Caco-2 (cell line): Measurements from ENCODE around the gene OCLN. TPM values are rescaled to one million over a fixed set of nuclear protein-coding genes. Genes with fewer than 3 reads are reported as not detected.

Experiments used
- BruUV-seq: library from RNA; stranded (reverse); fragments of 400-500 nt; replicated peaks from 2 replicates; lab custom pipeline; 2021; lab: Mats Ljungman, UMichigan
- CTCF ChIA-PET: fragments of 300-600 bp; sonication (Branson Sonifier 250); formaldehyde crosslinking; loops from one replicate; lab custom pipeline; 2022; ENCODE audit warnings: antibody characterized with exemption; lab: Charles Lee
- POLR2A ChIA-PET: fragments of 300-600 bp; sonication (Branson Sonifier 250); formaldehyde crosslinking; loops from one replicate; lab custom pipeline; 2022; ENCODE audit warnings: antibody characterized with exemption; lab: Charles Lee
- DNase-seq, 2 experiments: peaks; one replicate each; pipeline versions ENCODE4 v3.0.0 to v3.0.0-alpha.2; 2020 to 2022
- H3K27me3 ChIP-seq: replicated peaks from 2 replicates; pipeline ENCODE4 v1.6.0; 2011; ENCODE audit warnings: low read length; ENCODE audit not compliant: control insufficient read depth, insufficient read depth
- H3K36me3 ChIP-seq: 2 replicates; pipeline ENCODE4 v1.5.1; 2011; ENCODE audit warnings: low read length; ENCODE audit not compliant: control insufficient read depth, insufficient read depth
- H3K4me1 ChIP-seq: fragments of 250-450 bp; sonication (Bioruptor Pico); 2 replicates; pipeline ENCODE4 v1.5.1; 2020; ENCODE audit warnings: mild to moderate bottlenecking
- H3K4me3 ChIP-seq: 2 replicates; pipeline ENCODE4 v1.5.1; 2011; ENCODE audit warnings: low read depth, mild to moderate bottlenecking, control low read depth, low read length
- H3K9me3 ChIP-seq: fragments of 250-450 bp; sonication (Bioruptor Pico); 2 replicates; pipeline ENCODE4 v1.5.1; 2020; ENCODE audit warnings: mild to moderate bottlenecking, moderate library complexity
- H3K27ac Mint-ChIP-seq: one replicate; pipeline ENCODE4 v1.8.0; 2022; ENCODE audit warnings: mixed read lengths; ENCODE audit not compliant: unreplicated experiment
- H3K27me3 Mint-ChIP-seq: one replicate; pipeline ENCODE4 v1.8.0; 2022; ENCODE audit warnings: mixed read lengths; ENCODE audit not compliant: insufficient read depth, unreplicated experiment
- H3K36me3 Mint-ChIP-seq: one replicate; pipeline ENCODE4 v1.8.0; 2022; ENCODE audit warnings: mild to moderate bottlenecking, mixed read lengths; ENCODE audit not compliant: insufficient read depth, unreplicated experiment
- H3K4me1 Mint-ChIP-seq: one replicate; pipeline ENCODE4 v1.8.0; 2022; ENCODE audit warnings: low read depth, mixed read lengths; ENCODE audit not compliant: unreplicated experiment
- H3K4me3 Mint-ChIP-seq: one replicate; pipeline ENCODE4 v1.8.0; 2022; ENCODE audit warnings: mild to moderate bottlenecking, moderate library complexity, mixed read lengths; ENCODE audit not compliant: unreplicated experiment
- H3K9me3 Mint-ChIP-seq: one replicate; pipeline ENCODE4 v1.8.0; 2022; ENCODE audit warnings: mixed read lengths; ENCODE audit not compliant: unreplicated experiment
- intact Hi-C: fragments of 100-400 bp; cut with micrococcal nuclease; formaldehyde crosslinking; loops from one replicate; pipeline ENCODE4 v1.10.0; 2022; ENCODE audit not compliant: unreplicated experiment
- total RNA-seq: library from RNA; stranded (reverse); gene quantifications from 2 replicates; pipeline ENCODE4 v1.2.3, GENCODE V29; 2022
- TF ChIP-seq, protein P1 (sequence below), 2 experiments: fragments of 200-600 bp in 1 of 2; IDR thresholded peaks; 1 replicate in 1 of 2; 2 replicates in 1 of 2; pipeline versions ENCODE4 v1.5.1 to v1.8.0; 2011 to 2022; ENCODE audit warnings: antibody characterized with exemption in 1 of 2, control low read depth in 1 of 2, inconsistent platforms in 1 of 2, low read depth in 1 of 2, low read length in 1 of 2, mild to moderate bottlenecking in 1 of 2, moderate library complexity in 1 of 2; ENCODE audit not compliant: insufficient read depth in 1 of 2, severe bottlenecking in 1 of 2, unreplicated experiment in 1 of 2

The OCLN gene
- total RNA-seq, 1 experiment from 2014 or later, result 174 TPM

DNA sequence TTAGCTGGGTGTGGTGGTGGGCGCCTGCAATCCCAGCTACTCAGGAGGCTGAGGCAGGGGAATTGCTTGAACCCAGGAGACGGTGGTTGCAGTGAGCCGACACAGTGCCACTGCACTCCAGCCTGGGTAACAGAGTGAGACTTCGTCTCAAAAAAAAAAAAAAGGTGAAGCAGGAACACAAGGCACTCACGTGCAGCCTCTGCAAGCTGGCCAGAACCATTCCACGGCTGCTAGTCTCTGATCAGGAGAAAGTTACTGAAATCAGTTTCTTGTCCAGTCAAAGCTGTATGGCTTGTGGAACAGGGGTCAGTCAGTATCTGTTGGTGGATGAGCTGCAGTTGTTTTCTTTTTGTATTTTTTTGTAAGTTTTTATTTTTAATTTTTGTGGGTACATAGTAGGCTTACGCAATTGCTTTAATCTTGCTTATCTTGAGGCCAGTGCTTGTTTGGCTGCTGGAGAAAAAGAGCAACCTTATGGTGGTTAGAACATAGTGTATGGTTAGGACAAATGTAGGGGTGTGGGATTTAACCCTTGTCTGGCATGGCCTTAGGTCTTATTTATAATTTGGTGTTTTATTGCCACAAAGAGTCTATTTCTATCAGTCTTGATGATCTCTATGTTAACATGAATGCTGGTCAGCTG lies 34.7 kb downstream of the OCLN start:
- Mint-ChIP-seq H3K4me3 (peak overlapping the region; percentile 5), H3K27ac (peak overlapping the region; percentile 39), H3K4me1 (peaks cover 45% of the 10 kb centered on the region), H3K36me3 (peaks cover 84% of the 10 kb centered on the region), H3K9me3 (no peaks in the 10 kb centered on the region), H3K27me3 (no peaks in the 10 kb centered on the region)
- intact Hi-C loops, result no loop called here
- H3K4me1 ChIP-seq, result peaks cover 62% of the 10 kb centered on the region
- DNase-seq, result no peak
- ChIA-PET CTCF (no interaction called here), POLR2A (interaction anchor here (0.7 kb wide), 1 partner anchor 24 kb away, joined by 5 read pairs; no protein-coding TSS in a partner anchor)
- H3K36me3 ChIP-seq, result peaks cover 8% of the 10 kb centered on the region
- no peaks in the 10 kb centered on the region for H3K27me3 ChIP-seq
- TF ChIP-seq, protein P1, sequence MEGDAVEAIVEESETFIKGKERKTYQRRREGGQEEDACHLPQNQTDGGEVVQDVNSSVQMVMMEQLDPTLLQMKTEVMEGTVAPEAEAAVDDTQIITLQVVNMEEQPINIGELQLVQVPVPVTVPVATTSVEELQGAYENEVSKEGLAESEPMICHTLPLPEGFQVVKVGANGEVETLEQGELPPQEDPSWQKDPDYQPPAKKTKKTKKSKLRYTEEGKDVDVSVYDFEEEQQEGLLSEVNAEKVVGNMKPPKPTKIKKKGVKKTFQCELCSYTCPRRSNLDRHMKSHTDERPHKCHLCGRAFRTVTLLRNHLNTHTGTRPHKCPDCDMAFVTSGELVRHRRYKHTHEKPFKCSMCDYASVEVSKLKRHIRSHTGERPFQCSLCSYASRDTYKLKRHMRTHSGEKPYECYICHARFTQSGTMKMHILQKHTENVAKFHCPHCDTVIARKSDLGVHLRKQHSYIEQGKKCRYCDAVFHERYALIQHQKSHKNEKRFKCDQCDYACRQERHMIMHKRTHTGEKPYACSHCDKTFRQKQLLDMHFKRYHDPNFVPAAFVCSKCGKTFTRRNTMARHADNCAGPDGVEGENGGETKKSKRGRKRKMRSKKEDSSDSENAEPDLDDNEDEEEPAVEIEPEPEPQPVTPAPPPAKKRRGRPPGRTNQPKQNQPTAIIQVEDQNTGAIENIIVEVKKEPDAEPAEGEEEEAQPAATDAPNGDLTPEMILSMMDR (IDR thresholded peaks at IDR 0.05; ENCODE audit: insufficient read depth in 1 of 2, low read depth in 1 of 2, low read length in 1 of 2, severe bottlenecking in 1 of 2, unreplicated experiment in 1 of 2), result no peak
- no TSS peak for BruUV-seq
- no peaks in the 10 kb centered on the region for H3K9me3 ChIP-seq
- no peak overlapping the region for H3K4me3 ChIP-seq

DNA sequence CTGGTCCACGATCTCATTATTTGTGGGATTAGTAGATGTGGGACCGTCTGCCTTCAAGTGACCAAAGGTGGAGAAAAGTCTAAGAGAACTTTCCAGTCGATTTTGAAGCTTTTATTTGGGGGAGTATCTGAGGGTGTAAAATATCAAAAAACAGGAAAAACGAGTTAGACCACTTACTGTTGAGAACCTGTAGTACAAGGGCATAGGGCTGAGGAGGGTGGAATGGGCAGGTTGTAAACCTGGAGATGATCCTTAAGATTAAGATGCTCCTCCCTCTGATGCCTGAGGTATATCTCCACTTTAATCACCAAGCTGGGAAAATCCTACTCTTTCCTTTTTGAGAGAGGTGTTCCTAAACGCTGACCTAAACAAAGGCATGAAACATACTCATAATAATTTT lies 35.4 kb downstream of the OCLN start:
- Histone ChIP-seq H3K9me3 (no peaks in the 10 kb centered on the region), H3K36me3 (peaks cover 7% of the 10 kb centered on the region), H3K27me3 (no peaks in the 10 kb centered on the region), H3K4me3 (no peak overlapping the region), H3K4me1 (peaks cover 63% of the 10 kb centered on the region)
- H3K9me3 Mint-ChIP-seq, result no peaks in the 10 kb centered on the region
- H3K27ac Mint-ChIP-seq, result peak overlapping the region; percentile 39
- peak overlapping the region; percentile 5 for H3K4me3 Mint-ChIP-seq
- no peaks in the 10 kb centered on the region for H3K27me3 Mint-ChIP-seq
- peaks cover 44% of the 10 kb centered on the region for H3K4me1 Mint-ChIP-seq
- TF ChIP-seq, protein P1 (IDR thresholded peaks at IDR 0.05; ENCODE audit: insufficient read depth in 1 of 2, low read depth in 1 of 2, low read length in 1 of 2, severe bottlenecking in 1 of 2, unreplicated experiment in 1 of 2), result no peak
- ChIA-PET CTCF (no interaction called here), POLR2A (no interaction called here)
- BruUV-seq, result TSS peak; percentile 5
- intact Hi-C loops, result loop anchor here (1.0 kb wide), 1 partner anchor 10 kb away; no protein-coding TSS in a partner anchor
- H3K36me3 Mint-ChIP-seq, result peaks cover 85% of the 10 kb centered on the region
- peak; percentile 63 to 67 for DNase-seq

DNA sequence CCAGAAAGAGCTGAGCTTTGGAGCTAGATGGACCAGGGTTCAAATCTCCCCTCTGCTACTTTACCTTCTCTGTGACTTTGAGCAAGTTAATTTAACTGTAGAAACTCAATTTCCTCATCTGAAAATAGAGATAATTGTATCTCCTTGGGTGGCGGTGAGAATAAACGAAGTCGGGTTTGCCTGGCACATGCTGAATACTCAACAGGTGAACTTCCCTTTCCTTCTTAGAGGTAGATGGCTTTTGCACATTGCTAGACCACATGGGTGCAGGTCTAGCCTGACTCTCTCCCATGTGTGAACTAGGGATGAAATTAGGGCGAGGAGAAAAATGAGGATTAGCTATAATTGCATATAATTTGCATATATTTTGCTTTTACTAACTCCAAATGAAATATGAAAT lies 36.0 kb downstream of the OCLN start:
- Histone ChIP-seq H3K36me3 (peaks cover 7% of the 10 kb centered on the region), H3K9me3 (no peaks in the 10 kb centered on the region), H3K4me1 (peaks cover 67% of the 10 kb centered on the region), H3K4me3 (no peak overlapping the region), H3K27me3 (no peaks in the 10 kb centered on the region)
- Mint-ChIP-seq H3K36me3 (peaks cover 91% of the 10 kb centered on the region), H3K9me3 (no peaks in the 10 kb centered on the region), H3K27ac (no peak overlapping the region), H3K27me3 (no peaks in the 10 kb centered on the region), H3K4me3 (no peak overlapping the region), H3K4me1 (peaks cover 44% of the 10 kb centered on the region)
- ChIA-PET CTCF (no interaction called here), POLR2A (no interaction called here)
- BruUV-seq, result no TSS peak
- TF ChIP-seq, protein P1 (IDR thresholded peaks at IDR 0.05; ENCODE audit: insufficient read depth in 1 of 2, low read depth in 1 of 2, low read length in 1 of 2, severe bottlenecking in 1 of 2, unreplicated experiment in 1 of 2), result no peak
- intact Hi-C loops, result loop anchor here (1.0 kb wide), 1 partner anchor 10 kb away; no protein-coding TSS in a partner anchor
- no peak for DNase-seq
